Upper lobe of left lung (tissue), 4 donors: ENCODE results near the gene CHRNA7.

Experiments
- EP300 ChIP-seq, 4 donors: sonication (generic); formaldehyde crosslinking; IDR thresholded peaks; one replicate each; pipeline ENCODE4 v1.5.1; 2017; ENCODE audit warnings: antibody characterized with exemption in 4 of 4, control low read depth in 2 of 4
- POLR2A ChIP-seq, 4 donors: fragments of 450-650 bp; IDR thresholded peaks; one replicate each; pipeline ENCODE4 v1.5.1; 2016 to 2017; ENCODE audit warnings: antibody characterized with exemption in 4 of 4, mild to moderate bottlenecking in 2 of 4
- POLR2AphosphoS5 ChIP-seq, 2 donors: sonication (generic); formaldehyde crosslinking; IDR thresholded peaks; one replicate each; pipeline ENCODE4 v1.5.1; 2017; ENCODE audit warnings: antibody characterized with exemption in 2 of 2
- TF ChIP-seq, protein P1 (sequence below), 6 experiments: fragments of 450-650 bp in 4 of 6; fragments of 200-600 bp in 2 of 6; sonication (generic) in 2 of 6; IDR thresholded peaks; one replicate each; pipeline ENCODE4 v1.5.1; 2016 to 2019; ENCODE audit warnings: antibody characterized with exemption in 6 of 6

DNA sequence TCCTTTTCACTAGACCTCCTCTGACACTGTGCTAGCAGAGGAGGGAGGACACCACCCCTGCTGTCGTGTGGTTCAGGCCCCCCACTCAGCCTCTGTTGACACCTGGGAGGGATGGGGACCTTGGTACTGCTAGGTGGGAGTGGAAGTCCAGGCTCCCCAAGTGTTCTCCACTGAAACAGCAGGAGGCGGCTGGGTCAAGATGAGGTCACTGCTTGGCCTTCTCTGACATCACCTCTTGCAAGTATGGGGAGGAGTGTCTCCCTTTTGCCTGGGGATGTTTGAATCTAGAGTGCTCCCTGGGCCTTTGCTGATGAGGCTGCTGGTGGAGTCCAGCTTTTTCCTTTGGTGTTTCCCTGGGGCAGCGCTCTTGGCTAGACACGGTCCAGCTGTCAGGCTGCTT lies 101.5 kb downstream of the CHRNA7 start:
- TF ChIP-seq, protein P1, sequence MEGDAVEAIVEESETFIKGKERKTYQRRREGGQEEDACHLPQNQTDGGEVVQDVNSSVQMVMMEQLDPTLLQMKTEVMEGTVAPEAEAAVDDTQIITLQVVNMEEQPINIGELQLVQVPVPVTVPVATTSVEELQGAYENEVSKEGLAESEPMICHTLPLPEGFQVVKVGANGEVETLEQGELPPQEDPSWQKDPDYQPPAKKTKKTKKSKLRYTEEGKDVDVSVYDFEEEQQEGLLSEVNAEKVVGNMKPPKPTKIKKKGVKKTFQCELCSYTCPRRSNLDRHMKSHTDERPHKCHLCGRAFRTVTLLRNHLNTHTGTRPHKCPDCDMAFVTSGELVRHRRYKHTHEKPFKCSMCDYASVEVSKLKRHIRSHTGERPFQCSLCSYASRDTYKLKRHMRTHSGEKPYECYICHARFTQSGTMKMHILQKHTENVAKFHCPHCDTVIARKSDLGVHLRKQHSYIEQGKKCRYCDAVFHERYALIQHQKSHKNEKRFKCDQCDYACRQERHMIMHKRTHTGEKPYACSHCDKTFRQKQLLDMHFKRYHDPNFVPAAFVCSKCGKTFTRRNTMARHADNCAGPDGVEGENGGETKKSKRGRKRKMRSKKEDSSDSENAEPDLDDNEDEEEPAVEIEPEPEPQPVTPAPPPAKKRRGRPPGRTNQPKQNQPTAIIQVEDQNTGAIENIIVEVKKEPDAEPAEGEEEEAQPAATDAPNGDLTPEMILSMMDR (IDR thresholded peaks at IDR 0.05): no peak
- TF ChIP-seq POLR2AphosphoS5 (IDR thresholded peaks at IDR 0.05): no peak
- no peak for TF ChIP-seq POLR2A (IDR thresholded peaks at IDR 0.05)
- no peak for TF ChIP-seq EP300 (IDR thresholded peaks at IDR 0.05)
